NT2/D1 (cell line): ENCODE data around the gene PPM1L.

Experiments
- SUZ12 ChIP-seq: IDR thresholded peaks from 2 replicates; pipeline ENCODE4 v1.6.1; 2011; ENCODE audit not compliant: insufficient read length, insufficient read depth; ENCODE audit errors: extremely low read depth
- YY1 ChIP-seq: IDR thresholded peaks from 2 replicates; pipeline ENCODE4 v1.6.1; 2011; ENCODE audit not compliant: insufficient read length, insufficient read depth
- ZNF274 ChIP-seq: IDR thresholded peaks from 2 replicates; pipeline ENCODE4 v1.6.1; 2011; ENCODE audit warnings: mild to moderate bottlenecking, low read depth, low read length

DNA sequence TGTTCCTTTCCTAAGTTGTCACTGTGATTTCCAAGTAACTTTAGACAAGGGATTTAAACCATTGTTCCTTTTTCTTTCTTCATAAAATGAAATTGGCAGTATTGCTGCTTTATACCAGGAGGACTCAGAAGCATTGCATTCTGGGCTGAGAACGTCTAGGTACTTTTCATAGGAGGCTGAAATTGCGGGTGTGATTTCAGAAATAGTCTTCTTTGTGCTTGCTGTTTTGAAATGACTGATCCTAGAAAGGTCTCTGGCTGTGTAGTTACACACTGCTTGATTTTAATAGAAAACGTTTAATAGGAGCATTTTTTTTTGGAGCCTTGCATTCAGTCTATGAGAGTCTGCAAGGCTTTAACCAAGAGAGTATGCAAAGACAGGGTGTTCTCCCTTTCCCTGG lies 56.3 kb downstream of the PPM1L start:
- TF ChIP-seq YY1 (no peak), SUZ12 (no peak), ZNF274 (no peak)
